NCI-H1694 treated with DMSO at 0.1 percent for 48 hours (cell line): ENCODE results near the gene GRHL3.

ENCODE experiments used
- DNase-seq: peaks from one replicate; lab custom pipeline; 2025; lab: John Stamatoyannopoulos, UW

The GRHL3 gene

DNA sequence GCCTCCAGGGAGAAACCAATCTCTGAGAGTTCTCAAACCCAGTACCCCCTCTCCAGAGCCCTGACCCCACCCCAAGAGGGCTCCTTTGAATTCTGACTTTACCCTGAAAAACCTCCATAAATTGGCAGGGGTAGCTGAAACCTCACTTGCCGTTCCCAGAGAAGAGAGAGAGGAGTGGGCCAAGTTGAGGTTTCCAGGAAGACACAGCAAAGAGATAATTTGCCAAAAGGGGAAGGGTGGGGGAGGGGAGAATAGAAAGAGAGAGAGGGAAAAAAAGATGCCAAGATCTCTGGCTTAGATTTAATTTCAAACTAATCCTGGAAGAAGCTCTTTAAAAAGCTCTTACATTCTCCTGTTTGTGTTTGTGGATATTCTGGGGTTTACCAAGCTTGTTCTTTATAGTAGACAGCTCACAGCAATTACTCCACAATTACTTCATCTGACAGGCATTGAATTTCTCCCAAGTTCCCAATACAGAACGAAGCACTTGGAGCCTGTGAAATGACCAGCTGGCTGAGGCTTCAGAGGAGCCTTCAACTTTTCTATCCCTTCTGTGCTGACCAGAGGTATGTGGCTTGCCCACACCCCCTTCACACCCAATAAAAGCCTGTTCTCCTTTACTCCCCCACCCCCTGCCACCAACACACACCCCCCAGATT lies 1.1 kb upstream of the GRHL3 start:
- DNase-seq = no peak

DNA sequence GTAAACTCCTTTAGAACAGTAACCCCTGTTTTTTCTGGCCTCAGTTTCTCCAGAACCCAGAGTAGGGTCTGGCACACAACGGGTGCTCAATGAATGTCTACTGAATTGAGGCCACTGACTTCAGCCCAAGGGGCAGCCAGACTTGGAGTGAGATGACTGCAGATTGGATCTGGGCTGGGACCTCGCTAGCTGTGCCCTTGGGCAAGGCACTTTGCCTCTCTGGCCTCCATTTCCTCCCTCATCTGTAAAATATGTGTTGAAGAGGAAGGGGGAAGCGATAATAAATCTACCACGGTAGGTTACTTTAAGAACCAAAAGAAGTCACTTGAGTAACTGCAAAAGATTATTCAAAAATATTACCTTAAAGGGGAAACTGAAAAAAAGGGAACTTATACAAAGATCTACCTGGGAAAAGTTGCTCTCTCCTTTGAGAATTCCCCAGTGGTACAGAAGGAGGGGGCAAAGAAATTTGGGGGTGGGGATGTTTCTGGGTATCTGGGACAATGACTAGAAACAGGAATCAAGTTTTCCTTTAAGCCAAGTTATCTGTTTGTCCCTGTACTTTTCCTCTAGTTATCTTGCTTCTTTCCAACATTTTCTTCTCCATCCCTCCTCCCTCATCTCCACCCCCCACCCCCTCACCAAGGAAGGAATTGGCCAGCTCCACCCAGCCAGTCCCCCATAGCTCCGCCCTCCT lies 394 bp upstream of the GRHL3 start:
- no peak for DNase-seq

DNA sequence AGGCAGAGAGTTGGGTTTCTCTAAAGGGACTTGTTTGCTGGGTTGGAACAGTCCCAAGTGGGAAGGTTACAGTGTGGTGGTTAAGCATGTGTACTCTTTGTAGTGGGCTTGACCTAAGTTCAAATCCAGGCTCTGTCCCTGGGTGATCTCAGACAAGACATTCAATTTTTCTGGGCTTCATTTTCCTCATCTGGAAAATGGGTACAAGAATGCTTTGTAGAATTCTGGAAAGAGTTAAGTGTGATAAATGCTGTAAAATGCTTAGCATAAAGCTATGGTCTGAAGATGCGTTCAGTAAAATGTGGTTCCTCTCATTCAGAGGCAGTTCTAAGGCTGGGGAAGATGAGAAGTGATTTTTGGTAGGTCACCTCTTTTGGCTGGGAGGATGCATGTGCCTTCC lies 805 bp downstream of the GRHL3 start:
- no peak for DNase-seq

DNA sequence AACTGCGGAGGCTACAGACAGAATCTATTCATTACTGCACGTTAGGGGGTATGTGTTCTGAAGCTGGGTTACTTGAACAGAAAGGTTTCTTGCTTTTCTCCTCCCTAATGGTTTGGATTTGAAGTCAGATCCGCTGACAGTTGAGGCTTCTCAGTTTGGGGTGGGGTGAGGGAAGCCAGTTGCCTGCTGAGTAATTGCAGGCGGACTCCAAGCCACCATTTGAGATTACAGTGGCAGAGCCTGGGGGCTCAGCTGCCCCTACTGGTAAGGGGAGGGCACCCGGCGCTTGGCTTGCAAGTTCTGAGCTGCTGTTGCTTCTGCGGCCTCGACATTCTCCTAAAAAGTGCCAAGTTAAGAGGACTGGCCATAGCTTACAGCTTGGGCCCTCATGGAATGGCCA lies 2.0 kb downstream of the GRHL3 start:
- DNase-seq = no peak

DNA sequence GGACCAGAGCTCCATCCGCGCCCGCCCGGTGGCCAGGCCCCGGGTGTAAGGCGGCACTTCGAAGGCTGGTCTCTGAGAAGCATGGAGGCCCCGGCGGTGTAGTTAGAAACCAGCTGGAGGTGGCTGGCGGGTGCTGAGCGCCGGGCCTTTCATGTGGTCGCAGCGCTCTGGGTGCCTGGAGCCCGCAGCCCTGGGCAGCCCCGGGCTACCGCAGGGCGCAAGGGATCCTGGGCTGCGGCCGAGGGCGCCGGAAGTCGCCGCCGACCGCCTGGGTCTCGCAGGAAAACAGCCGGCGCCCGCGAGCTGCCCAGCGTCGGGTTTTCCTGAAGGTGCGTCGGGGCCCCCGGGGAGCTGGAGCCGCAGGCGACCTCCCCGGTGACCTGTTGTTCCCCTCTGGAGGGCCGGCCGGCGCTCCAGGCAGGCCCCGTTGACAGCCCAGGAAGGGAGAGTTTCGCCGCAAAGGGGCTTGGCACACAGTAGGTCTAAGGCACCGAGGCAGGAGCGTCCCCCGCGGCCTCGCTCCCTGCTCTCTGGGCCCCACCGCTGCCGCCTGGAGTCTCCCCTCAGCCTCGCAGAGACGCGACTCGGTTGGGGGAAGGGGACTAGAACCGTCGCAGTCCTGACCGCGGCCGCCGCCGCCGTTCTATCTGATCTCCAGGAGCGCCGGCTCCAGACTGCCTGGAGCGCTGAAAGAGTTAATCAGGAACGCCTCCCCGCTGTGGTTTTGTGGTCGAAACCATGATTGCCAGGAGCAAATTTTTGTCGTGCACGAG lies 2.7 kb downstream of the GRHL3 start:
- no peak for DNase-seq

DNA sequence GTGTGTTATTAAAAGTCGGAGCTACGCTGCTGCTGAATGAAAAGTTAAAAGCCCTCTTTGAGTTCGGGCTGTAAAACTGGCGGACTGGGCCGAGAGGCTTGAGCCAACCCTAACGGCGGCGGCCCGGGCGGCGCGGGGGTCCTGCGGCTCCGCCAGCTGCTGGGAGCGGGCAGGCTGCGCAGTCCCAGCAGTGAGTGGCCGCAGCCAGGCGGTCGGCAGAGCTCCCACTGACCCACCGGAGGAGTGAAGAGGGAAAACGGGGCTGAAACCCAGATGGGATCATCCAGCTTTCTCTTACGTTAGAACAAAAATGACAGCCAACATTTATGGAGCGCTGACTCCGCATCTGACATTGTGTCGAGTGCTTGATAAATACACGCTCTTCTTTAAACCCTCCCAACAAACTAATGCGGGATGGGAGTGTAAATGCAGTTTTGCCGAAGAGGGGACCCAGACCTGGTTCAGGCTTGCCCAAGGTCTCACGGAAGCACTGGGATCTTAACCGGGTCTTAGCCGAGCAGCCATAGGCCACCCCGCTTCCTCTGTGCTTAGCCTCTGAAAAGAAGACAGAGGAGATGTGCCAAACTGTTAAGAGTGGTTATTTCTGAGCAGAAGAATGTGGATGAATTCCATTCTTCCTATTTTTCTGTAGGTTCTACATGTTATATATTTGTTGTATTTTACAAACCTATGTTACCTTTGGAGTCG lies 3.5 kb downstream of the GRHL3 start:
- no peak for DNase-seq

DNA sequence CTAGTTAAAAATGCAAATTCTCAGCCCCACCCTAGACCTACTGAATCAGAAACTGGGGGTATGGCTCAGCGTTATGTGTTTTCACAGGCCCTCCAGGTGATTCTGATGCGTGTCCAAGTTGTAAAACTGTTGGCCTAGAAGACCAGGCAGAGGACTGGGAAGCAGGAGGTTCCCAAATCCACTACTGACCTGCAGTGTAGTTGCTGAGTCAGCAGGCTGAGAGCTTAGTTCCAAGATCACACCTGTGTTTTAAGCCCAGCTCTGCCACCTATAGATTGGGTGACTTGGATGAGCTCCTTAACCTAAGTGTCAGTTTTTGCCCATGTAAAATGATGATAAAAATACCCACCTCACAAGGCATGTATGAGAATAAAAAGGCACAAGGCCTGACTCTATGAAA lies 4.1 kb downstream of the GRHL3 start:
- DNase-seq = no peak

DNA sequence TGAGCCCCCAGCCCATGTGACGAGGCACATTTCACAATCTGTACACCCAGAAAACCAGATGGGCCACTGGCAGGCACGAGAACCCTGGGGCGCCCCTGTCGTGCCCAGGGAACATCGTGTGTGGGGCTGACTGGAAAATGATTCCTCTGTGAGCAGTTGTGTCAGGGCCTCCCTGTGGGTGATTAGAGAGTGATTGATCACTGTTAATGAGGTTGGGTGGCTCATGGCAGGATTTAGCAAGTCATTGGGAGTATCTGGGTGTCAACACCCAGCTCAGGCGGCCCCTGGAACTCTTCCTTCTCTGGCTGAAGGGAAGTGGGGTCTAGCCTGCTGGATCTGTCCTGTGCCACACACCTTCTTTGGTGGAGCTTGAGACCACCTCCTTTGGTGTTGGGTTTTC lies 5.7 kb downstream of the GRHL3 start:
- no peak for DNase-seq

DNA sequence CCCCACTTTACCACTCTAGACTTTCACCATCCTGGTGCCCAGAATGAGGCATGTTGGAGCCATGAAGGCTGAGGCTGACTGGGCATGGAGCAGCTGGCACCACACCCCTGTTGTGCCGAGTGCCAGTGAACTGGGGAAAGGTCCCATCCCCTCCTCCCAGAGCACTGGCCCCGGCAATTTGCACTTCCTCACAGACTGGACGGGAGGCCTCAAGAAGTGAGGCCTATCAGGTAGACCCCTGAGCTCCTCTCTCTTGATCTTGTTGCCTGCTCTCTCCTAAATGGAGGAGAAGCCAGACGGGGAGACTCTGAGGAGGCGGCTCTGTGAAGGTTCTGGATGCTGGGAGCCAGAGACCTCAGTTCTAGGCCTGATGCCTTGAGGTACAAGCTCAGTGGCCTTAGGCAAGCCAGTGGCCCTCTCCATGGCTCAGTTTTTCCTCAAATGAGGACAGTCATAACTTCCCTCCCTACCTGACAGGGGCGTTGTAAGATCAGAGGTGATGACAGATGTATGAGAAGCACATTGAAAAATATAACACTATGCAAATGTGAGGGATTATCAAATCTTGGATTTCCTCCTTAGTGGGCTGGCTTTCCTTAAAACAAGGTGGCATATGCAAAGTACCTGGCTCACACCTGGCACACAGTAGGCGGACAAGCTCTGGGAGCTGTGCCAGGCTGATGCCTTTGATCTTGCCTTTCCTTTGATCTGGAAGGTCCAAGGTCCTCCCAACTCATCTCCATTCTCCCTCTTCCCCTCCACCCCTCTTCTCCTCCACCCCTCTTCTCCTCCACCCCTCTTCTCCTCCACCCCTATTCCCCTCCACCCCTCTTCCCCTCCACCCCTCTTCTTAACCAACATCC lies 6.7 kb downstream of the GRHL3 start:
- DNase-seq = no peak

DNA sequence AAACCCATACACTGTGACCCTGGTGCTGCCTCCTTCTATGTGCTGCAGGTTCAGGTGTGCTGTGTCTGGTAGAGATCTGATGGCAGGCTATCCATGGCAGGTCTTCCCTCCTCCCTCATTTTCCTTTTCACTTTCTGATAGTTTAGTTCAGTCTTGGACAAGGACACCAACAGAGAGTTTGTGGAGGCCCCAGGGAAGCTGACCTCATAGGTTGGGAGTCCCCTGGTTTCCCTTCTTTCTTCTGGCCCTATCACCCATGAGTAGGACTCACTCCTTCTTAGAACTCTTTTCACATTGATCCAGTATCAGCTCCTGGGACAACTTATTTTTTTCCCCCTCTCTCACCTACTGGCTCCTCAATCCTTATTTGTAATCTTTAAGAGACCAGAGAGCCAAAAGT lies 8.3 kb downstream of the GRHL3 start:
- DNase-seq = no peak

DNA sequence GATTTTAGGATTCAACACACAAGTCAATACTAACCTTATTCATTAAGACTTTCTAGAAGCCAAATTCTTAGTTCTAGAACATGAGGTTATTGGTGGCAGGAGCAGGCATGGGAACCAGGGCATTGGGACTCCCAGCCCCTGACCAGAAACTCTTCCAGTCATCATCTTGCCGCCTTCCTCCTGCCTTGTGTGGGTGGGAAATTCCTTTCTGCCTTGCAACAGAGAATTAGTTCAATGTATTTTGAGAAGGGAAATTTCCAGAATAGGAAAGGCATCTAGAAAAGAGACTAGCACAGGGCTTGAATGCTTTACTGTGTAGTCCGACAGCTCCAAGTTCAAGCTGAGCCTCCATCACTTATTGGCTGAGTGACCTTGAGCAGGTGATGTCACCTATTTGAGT lies 8.7 kb downstream of the GRHL3 start:
- DNase-seq = no peak

DNA sequence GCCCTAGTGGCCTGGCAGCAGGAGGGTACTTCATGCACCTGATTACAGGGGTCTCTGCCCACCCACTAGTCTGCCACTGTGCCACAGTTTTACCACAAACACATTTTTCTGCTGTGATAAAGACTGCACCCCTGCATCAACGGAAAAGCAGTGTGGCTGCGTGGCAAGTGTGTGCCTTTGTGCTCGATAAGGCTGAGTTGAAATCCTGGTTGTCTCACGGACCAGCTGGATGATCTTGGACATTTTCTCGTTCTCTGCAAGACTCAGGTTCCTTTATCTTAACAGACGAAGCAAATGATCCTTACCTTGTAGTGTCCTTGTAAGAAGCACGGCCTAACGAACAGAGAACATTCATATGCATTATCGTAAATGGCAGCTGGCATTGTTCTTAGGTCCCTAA lies 10.2 kb downstream of the GRHL3 start:
- DNase-seq = no peak

DNA sequence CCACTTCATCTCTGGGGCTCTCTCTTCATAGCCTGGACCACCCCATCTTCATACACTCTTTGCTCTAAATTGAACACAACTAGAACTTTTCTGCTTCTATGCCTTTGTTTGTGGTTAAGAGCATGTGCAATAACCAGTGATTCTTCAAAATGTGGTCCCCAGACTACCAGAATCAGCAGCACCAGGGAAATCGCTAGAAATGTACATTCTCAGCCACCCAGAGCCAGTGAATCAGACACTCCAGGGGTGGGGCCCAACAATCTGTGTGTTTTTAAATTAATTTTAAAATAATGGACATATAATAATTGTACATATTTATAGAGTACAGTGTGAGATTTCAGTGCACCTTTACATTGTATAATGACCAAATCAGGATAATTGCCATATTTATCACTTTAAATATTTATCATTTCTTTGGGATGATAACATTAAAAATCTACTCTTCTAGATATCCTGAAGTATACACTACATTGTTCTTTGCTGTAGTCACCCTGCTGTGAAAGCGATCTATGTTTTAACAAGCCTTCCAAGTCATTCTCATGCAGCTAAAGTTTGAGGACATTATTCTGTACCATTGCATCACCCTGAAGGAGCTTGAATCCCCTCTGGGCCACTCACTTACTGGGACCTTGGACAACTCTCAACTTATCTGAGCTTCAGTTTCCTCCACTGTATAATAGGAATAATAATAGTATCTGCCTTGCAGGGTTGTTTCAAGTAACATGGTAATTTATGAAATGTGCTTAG lies 10.8 kb downstream of the GRHL3 start:
- DNase-seq = no peak

DNA sequence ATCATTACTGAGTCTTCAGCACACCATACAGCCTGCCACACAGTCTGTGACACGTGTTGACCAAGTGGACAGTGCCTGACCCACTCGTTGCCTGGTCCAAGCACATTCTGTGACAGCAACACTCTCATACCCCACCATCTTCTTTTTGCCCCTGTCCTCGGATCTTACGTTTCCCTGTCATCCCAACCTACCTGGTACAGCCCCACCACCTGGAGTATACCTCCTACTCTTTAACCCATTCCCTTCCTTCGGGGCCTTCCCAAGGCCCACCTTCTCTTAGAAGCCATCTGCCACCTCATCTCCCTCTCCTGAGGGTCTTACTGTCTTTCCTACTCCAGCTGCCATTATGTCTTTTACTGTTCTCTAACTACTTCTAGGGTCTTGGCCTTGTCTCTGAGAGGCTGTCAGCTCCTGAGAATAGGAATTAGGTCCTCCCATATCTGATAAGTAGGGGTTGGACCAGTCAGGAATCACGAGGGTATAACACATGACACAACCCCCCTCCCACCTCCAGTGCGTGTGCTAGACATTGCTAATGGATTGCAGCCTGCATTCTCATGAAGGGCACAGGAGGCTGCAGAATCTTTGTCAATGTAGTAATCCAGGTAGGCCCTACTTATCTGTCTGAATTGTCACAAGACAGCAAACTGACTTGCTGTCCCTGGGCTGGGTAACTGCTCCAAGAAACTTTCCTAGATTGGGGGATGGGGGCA lies 13.0 kb downstream of the GRHL3 start:
- no peak for DNase-seq

DNA sequence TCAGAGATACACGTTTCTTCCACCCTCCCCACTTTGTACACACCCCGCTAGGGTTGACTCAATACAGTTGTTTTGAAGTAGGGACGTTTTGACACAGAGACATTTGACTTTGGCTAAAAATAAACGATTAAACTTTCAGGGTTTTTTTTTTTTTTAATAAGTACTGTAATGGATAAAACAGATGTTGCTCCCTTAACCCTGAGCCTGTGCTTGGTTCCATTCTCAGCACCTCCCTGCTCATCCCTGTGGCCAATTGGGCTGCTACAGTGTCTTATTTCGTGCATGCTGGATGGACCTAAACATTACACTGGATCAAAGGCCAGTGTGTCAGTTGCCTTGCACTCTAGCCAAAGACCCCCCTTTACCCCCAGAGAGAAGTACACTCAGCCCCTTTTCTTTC lies 16.9 kb downstream of the GRHL3 start:
- DNase-seq = no peak

DNA sequence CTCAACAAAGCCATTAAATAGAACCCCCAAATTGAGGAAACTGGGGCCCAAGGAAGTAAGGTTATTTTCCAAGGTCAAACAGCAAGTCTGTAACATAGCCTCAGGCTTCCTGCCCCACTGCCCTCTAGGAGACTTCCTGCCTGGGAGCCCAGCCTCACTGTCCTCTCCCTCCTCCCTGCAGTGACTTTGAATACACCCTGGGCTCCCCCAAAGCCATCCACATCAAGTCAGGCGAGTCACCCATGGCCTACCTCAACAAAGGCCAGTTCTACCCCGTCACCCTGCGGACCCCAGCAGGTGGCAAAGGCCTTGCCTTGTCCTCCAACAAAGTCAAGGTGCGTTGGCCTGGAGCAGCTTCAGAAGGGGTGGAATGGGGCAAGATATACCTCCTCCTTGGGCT lies 18.3 kb downstream of the GRHL3 start:
- no peak for DNase-seq

DNA sequence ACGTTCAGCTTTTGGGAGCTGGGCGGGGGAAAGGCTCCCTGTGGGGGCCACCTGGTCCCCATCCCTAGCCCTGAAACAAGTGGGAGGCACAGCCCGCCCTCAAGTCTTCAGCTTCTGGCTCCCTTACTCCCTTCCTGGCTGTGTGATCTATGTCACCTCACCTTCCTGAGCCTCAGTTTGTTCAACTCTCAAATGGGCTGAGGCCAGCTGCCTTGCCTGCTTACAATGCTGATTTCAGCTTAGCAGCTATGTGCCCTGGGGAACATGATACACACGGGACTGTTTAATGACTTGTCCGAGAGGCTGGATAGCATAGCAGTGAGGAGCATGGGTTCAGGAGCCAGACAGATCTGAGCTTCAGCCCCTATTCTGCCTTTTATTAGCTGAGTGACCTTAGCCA lies 19.3 kb downstream of the GRHL3 start:
- no peak for DNase-seq

DNA sequence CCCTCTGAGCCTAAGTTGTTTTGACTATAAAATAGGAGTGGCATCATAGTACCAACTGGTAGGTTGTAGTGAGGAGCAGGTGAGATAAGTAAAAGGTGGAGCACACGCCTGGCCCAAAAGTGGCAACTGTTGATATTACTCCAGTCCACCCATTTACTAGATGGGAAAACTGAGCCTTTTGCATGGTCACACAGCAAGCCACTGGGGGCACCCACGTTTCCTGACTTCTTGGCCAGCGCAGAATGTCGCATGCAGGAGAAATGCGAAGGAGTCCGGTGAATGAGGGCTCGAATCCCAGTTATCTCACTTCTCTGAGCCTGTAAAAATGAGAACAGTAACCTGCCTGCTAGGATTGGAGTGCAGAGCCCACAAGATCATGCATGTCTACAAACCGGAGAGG lies 20.8 kb downstream of the GRHL3 start:
- no peak for DNase-seq

DNA sequence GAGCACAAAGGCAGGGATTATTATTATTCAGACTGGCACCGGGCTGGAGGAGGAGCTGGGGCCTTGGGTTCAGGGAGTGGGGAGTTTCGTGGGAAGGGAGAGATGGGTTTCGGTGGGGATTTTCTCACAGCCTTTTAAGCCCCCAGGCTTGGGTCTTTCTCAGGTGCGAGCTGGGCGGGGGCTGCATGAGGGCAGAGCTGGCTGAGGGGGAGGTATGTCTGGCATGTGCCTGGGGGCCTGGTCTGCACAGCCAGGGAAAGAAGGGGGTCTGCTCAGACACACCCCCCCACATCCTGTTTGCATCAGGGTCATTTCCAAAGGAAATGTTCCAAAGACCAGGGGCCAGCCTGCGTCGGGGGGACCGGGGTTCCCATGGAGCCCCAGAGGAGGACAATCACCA lies 21.6 kb downstream of the GRHL3 start:
- no peak for DNase-seq

DNA sequence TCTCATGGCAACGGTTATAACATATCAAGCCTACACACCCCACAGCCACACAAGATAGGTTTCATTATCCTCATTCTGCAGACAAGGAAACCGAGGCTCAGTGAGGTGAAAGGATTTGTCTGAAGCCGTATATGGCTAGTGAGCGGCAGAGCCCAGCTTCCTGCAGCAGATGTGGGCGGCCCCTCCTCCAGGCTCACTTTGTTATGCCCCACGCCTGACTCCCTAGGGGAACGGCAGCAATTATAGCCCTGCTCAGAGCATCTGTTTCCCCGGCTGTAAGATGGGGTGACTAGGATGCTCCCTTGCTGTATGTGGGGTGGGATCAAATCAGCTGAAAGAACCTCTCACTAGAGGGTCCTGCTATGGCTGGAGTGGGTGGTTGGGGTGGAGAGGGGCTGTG lies 22.1 kb downstream of the GRHL3 start:
- DNase-seq = peak; percentile 56
